HepG2 (cell line): ENCODE measurements around the gene ARHGAP23. TPM values are rescaled to one million over a fixed set of nuclear protein-coding genes. Genes with fewer than 3 reads are reported as not detected.

Experiments used
- CERS6 ChIP-seq: sonication (generic); formaldehyde crosslinking; IDR thresholded peaks from 2 replicates; pipeline ENCODE4 v1.5.0; 2020; ENCODE audit warnings: missing genetic modification reagents
- CSRNP2 ChIP-seq: sonication (generic); formaldehyde crosslinking; conservative IDR thresholded peaks from 2 replicates; pipeline ENCODE4 v1.8.0; 2022; ENCODE audit warnings: low read depth, missing genetic modification reagents
- FIP1L1 ChIP-seq: fragments of 200-400 bp; formaldehyde crosslinking; IDR thresholded peaks from 2 replicates; pipeline ENCODE4 v1.6.1; 2018; ENCODE audit warnings: low read depth, mild to moderate bottlenecking, low read length, moderate library complexity, borderline replicate concordance; ENCODE audit not compliant: insufficient read depth
- MBNL3 ChIP-seq: fragments of 250-450 bp; sonication (Bioruptor Pico); conservative IDR thresholded peaks from 2 replicates; pipeline ENCODE4 v1.8.0; 2022; ENCODE audit warnings: mild to moderate bottlenecking, inconsistent platforms
- SP4 ChIP-seq: sonication (generic); formaldehyde crosslinking; IDR thresholded peaks from 2 replicates; pipeline ENCODE4 v1.8.1; 2023; ENCODE audit warnings: mild to moderate bottlenecking, missing genetic modification reagents
- TSC22D2 ChIP-seq: sonication (generic); formaldehyde crosslinking; IDR thresholded peaks from 2 replicates; pipeline ENCODE4 v1.5.1; 2020; ENCODE audit warnings: missing genetic modification reagents, mild to moderate bottlenecking, borderline replicate concordance
- ZNF138 ChIP-seq: sonication (generic); formaldehyde crosslinking; IDR thresholded peaks from 2 replicates; pipeline ENCODE4 v1.5.0; 2020; ENCODE audit warnings: mild to moderate bottlenecking, low read depth, missing genetic modification reagents
- ZNF260 ChIP-seq: sonication (generic); formaldehyde crosslinking; IDR thresholded peaks from 2 replicates; pipeline ENCODE4 v1.4.0; 2020; ENCODE audit warnings: missing genetic modification reagents, low read depth, mild to moderate bottlenecking, borderline replicate concordance
- ZNF724P ChIP-seq: sonication (generic); formaldehyde crosslinking; IDR thresholded peaks from 2 replicates; pipeline ENCODE4 v1.8.0; 2022; ENCODE audit warnings: missing genetic modification reagents, borderline replicate concordance
- ZNF740 ChIP-seq: sonication (generic); formaldehyde crosslinking; IDR thresholded peaks from 2 replicates; pipeline ENCODE4 v1.4.0; 2020; ENCODE audit warnings: missing genetic modification reagents
- ZXDC ChIP-seq: sonication (generic); formaldehyde crosslinking; IDR thresholded peaks from 2 replicates; pipeline ENCODE4 v1.5.0; 2020; ENCODE audit warnings: mild to moderate bottlenecking, missing genetic modification reagents
- polyA plus RNA-seq, 8 experiments: library from polyadenylated mRNA; depleted of rRNA in 3 of 8; stranded (reverse) in 7 of 8; unstranded in 1 of 8; fragments of >200 nt; fragmentation: Illumina TruSeq in 4 of 8; extraction: Trizol in 4 of 8; gene quantifications; 2 replicates each; pipeline versions ENCODE4 v1.2.1 to v1.2.3, GENCODE V29; 2011 to 2016; ENCODE audit warnings: low read depth in 4 of 8, missing spikeins in 1 of 8, mixed read lengths in 1 of 8; ENCODE audit not compliant: insufficient read depth in 1 of 8
- total RNA-seq, 5 experiments: library from RNA; depleted of rRNA; stranded (reverse); fragments of >200 nt; fragmentation: Illumina TruSeq; extraction: Trizol; gene quantifications; 2 replicates each; pipeline ENCODE4 v1.2.3, GENCODE V29; 2016; ENCODE audit warnings: low read depth in 1 of 5

The ARHGAP23 gene
- total and polyA plus RNA-seq, 2 of the 13 experiments (the other 11 are each of a cell fraction or from before 2014, with no cell fraction given) = 0.03 TPM; not detected in 1

- TF ChIP-seq CSRNP2 (CRISPR knock-in tag) = no peak
- TF ChIP-seq ZNF138 (CRISPR knock-in tag) = no peak
- TF ChIP-seq CERS6 (CRISPR knock-in tag) = no peak
- TF ChIP-seq FIP1L1 = no peak
- TF ChIP-seq ZXDC (CRISPR knock-in tag) = no peak
- no peak for TF ChIP-seq ZNF724P (CRISPR knock-in tag)
- TF ChIP-seq TSC22D2 (CRISPR knock-in tag) = no peak
- TF ChIP-seq ZNF260 (CRISPR knock-in tag) = no peak
- no peak for TF ChIP-seq MBNL3 (CRISPR knock-in tag)
- TF ChIP-seq SP4 (CRISPR knock-in tag) = no peak
- no peak for TF ChIP-seq ZNF740
Observed at GRCh38 chr17:38397227-38397626, 31.0 kb upstream of the ARHGAP23 start (continued).
